HCT116 (cell line): ENCODE data around the gene KCND3. TPM values are rescaled to one million over a fixed set of nuclear protein-coding genes. Genes with fewer than 3 reads are reported as not detected.

Source experiments
- ATAC-seq: fragments of 200-7000 bp; cut with Tn5 transposase; 2 replicates; pipeline ENCODE4 v1.9.1; 2020; ENCODE audit warnings: mild to moderate bottlenecking, moderate library complexity
- BruUV-seq: library from RNA; stranded (reverse); fragments of 400-500 nt; replicated peaks from 2 replicates; lab custom pipeline; 2021; lab: Mats Ljungman, UMichigan
- CTCF ChIA-PET: fragments of 300-600 bp; sonication (Branson Sonifier 250); formaldehyde crosslinking; loops from one replicate; lab custom pipeline; 2021; ENCODE audit warnings: antibody characterized with exemption; lab: Charles Lee
- POLR2A ChIA-PET: fragments of 300-600, 350-600 bp; sonication (Branson Sonifier 250); formaldehyde crosslinking; loops from one replicate; lab custom pipeline; 2021; ENCODE audit warnings: antibody characterized with exemption; lab: Charles Lee
- RAD21 ChIA-PET, 2 experiments: fragments of 300-600 bp; sonication (Branson Sonifier 250); formaldehyde crosslinking; loops; one replicate each; lab custom pipeline; 2023; ENCODE audit warnings: low total read pairs in 2 of 2; ENCODE audit not compliant: uncharacterized antibody in 2 of 2, unreplicated experiment in 2 of 2, low non-redundant PET in 1 of 2; lab: Charles Lee
- DNase-seq: peaks from one replicate; pipeline ENCODE4 v3.0.0-alpha.2; 2010; ENCODE audit warnings: low read depth, low spot score
- H2AFZ ChIP-seq: fragments of 200-600 bp; shearing (Covaris generic), sonication (generic); 2 replicates; pipeline ENCODE4 v1.6.1; 2017; ENCODE audit warnings: low read depth, mixed run types, mixed read lengths, antibody characterized with exemption, low read length; ENCODE audit not compliant: poor library complexity, severe bottlenecking
- H3K27ac ChIP-seq: 2 replicates; pipeline ENCODE4 v1.5.1; 2012; ENCODE audit warnings: low read depth, low read length
- H3K27me3 ChIP-seq: fragments of 200-600 bp; sonication (generic); 2 replicates; pipeline ENCODE4 v1.6.1; 2016; ENCODE audit warnings: mixed run types, low read length, mixed read lengths; ENCODE audit not compliant: insufficient read depth
- H3K36me3 ChIP-seq, 2 experiments: fragments of 200-500 bp in 1 of 2; fragments of 200-600 bp in 1 of 2; sonication (Bioruptor generic) in 1 of 2; sonication (generic) in 1 of 2; 2 replicates each; pipeline versions ENCODE4 v1.5.1 to v1.6.1; 2014 to 2016; ENCODE audit warnings: low read length in 2 of 2, inconsistent platforms in 1 of 2, mixed read lengths in 1 of 2, mixed run types in 1 of 2; ENCODE audit not compliant: insufficient read depth in 2 of 2, control insufficient read depth in 1 of 2
- H3K4me1 ChIP-seq, 2 experiments: fragments of 200-600 bp in 1 of 2; sonication (generic) in 1 of 2; 2 replicates each; pipeline versions ENCODE4 v1.5.1 to v1.6.1; 2012 to 2017; ENCODE audit warnings: low read length in 2 of 2, inconsistent platforms in 1 of 2, mild to moderate bottlenecking in 1 of 2, mixed read lengths in 1 of 2, mixed run types in 1 of 2, moderate library complexity in 1 of 2; ENCODE audit not compliant: insufficient read depth in 2 of 2, control insufficient read depth in 1 of 2
- H3K4me2 ChIP-seq: fragments of 200-600 bp; sonication (generic); 2 replicates; pipeline ENCODE4 v1.6.1; 2017; ENCODE audit warnings: mixed run types, low read length, mixed read lengths
- H3K4me3 ChIP-seq, 2 experiments: fragments of 200-600 bp in 1 of 2; sonication (generic) in 1 of 2; replicated peaks in 1 of 2; 2 replicates each; pipeline ENCODE4 v1.5.1; 2011 to 2016; ENCODE audit warnings: low read length in 2 of 2, control low read depth in 1 of 2, low read depth in 1 of 2, mild to moderate bottlenecking in 1 of 2, mixed read lengths in 1 of 2, mixed run types in 1 of 2
- H3K79me2 ChIP-seq: fragments of 200-600 bp; sonication (generic); 2 replicates; pipeline ENCODE4 v1.6.1; 2017; ENCODE audit warnings: mild to moderate bottlenecking, mixed run types, low read length, moderate library complexity, mixed read lengths; ENCODE audit not compliant: insufficient read depth
- H3K9ac ChIP-seq: fragments of 200-600 bp; sonication (generic); 2 replicates; pipeline ENCODE4 v1.6.1; 2016; ENCODE audit warnings: low read length, mixed read lengths
- H3K9me2 ChIP-seq: fragments of 200-600 bp; sonication (generic), shearing (Covaris generic); 2 replicates; pipeline ENCODE4 v1.6.1; 2017; ENCODE audit warnings: mixed run types, mild to moderate bottlenecking, moderate library complexity; ENCODE audit not compliant: insufficient read depth
- H3K9me3 ChIP-seq, 2 experiments: fragments of 200-500 bp in 1 of 2; fragments of 200-600 bp in 1 of 2; sonication (Bioruptor generic) in 1 of 2; sonication (generic) in 1 of 2; 2 replicates each; pipeline ENCODE4 v1.6.1; 2014 to 2017; ENCODE audit warnings: low read length in 2 of 2, mixed read lengths in 2 of 2, inconsistent platforms in 1 of 2, low read depth in 1 of 2, mild to moderate bottlenecking in 1 of 2, mixed run types in 1 of 2, moderate library complexity in 1 of 2; ENCODE audit not compliant: control insufficient read depth in 1 of 2, insufficient read depth in 1 of 2
- H4K20me1 ChIP-seq: fragments of 200-600 bp; sonication (generic), shearing (Covaris generic); 2 replicates; pipeline ENCODE4 v1.6.1; 2017; ENCODE audit warnings: mixed run types, mild to moderate bottlenecking, moderate library complexity; ENCODE audit not compliant: insufficient read depth
- CBX3 ChIP-seq: IDR thresholded peaks from 2 replicates; pipeline ENCODE4 v1.6.1; 2012; ENCODE audit warnings: low read depth
- CEBPB ChIP-seq: IDR thresholded peaks from 2 replicates; pipeline ENCODE4 v1.6.1; 2012; ENCODE audit warnings: low read depth
- ELF1 ChIP-seq: IDR thresholded peaks from 2 replicates; pipeline ENCODE4 v1.6.1; 2012; ENCODE audit warnings: low read depth, borderline replicate concordance
- EZH2 ChIP-seq: fragments of 200-600 bp; sonication (generic); IDR thresholded peaks from 2 replicates; pipeline ENCODE4 v1.6.1; 2017; ENCODE audit warnings: antibody characterized with exemption, mixed run types
- EZH2phosphoT487 ChIP-seq: fragments of 200-600 bp; IDR thresholded peaks from 2 replicates; pipeline ENCODE4 v1.6.1; 2018; ENCODE audit warnings: antibody characterized with exemption, borderline replicate concordance
- JUND ChIP-seq: IDR thresholded peaks from 2 replicates; pipeline ENCODE4 v1.6.1; 2012
- MAX ChIP-seq: IDR thresholded peaks from 2 replicates; pipeline ENCODE4 v1.6.1; 2012
- POLR2AphosphoS5 ChIP-seq: IDR thresholded peaks from 2 replicates; pipeline ENCODE4 v1.6.1; 2011; ENCODE audit warnings: mild to moderate bottlenecking, low read depth, low read length, moderate library complexity
- RAD21 ChIP-seq: IDR thresholded peaks from 2 replicates; pipeline ENCODE4 v1.6.1; 2012; ENCODE audit warnings: low read depth, mild to moderate bottlenecking
- REST ChIP-seq: IDR thresholded peaks from 2 replicates; pipeline ENCODE4 v1.6.1; 2012; ENCODE audit warnings: low read depth
- SP1 ChIP-seq: IDR thresholded peaks from 2 replicates; pipeline ENCODE4 v1.6.1; 2012; ENCODE audit warnings: low read depth
- SRF ChIP-seq: IDR thresholded peaks from 2 replicates; pipeline ENCODE4 v1.6.1; 2012; ENCODE audit warnings: low read depth
- TCF7L2 ChIP-seq: IDR thresholded peaks from 2 replicates; pipeline ENCODE4 v1.7.0; 2011; ENCODE audit warnings: borderline replicate concordance, inconsistent platforms; ENCODE audit not compliant: insufficient read depth, insufficient read length; ENCODE audit errors: extremely low read depth
- YY1 ChIP-seq: IDR thresholded peaks from 2 replicates; pipeline ENCODE4 v1.6.1; 2011; ENCODE audit warnings: low read length, low read depth, moderate library complexity, mild to moderate bottlenecking; ENCODE audit not compliant: insufficient replicate concordance; ENCODE audit errors: extremely low read depth
- ZNF274 ChIP-seq: fragments of 200-500 bp; sonication (Bioruptor generic); IDR thresholded peaks from 2 replicates; pipeline ENCODE4 v1.6.1; 2014; ENCODE audit warnings: mild to moderate bottlenecking, low read depth, low read length, inconsistent platforms
- intact Hi-C: fragments of 100-400 bp; cut with micrococcal nuclease; formaldehyde crosslinking; loops from 2 replicates; pipeline ENCODE4 v1.10.0; 2022
- total RNA-seq: library from RNA; stranded (reverse); gene quantifications from one replicate; pipeline ENCODE4 v1.2.1, GENCODE V29; 2021; ENCODE audit not compliant: unreplicated experiment

KCND3 gene
- total RNA-seq, 1 experiment from 2014 or later = 0.44 TPM

- H3K4me1 ChIP-seq = no peaks in the 10 kb centered on the region; a peak in 1 of 4 replicates
- no peaks in the 10 kb centered on the region for H3K36me3 ChIP-seq
- no peak overlapping the region for H3K27ac ChIP-seq
- H2AFZ ChIP-seq = no peak overlapping the region
- ChIA-PET CTCF (no interaction called here), POLR2A (no interaction called here), RAD21 (no interaction called here)
- intact Hi-C loops = no loop called here
- no peak overlapping the region for H3K4me3 ChIP-seq
- peaks cover 27% of the 10 kb centered on the region for H3K27me3 ChIP-seq
- H3K9ac ChIP-seq = no peak overlapping the region
- H4K20me1 ChIP-seq = no peaks in the 10 kb centered on the region
- H3K9me2 ChIP-seq = no peaks in the 10 kb centered on the region
- DNase-seq (no peak), ATAC-seq (no peak)
- H3K79me2 ChIP-seq = no peaks in the 10 kb centered on the region
- no TSS peak for BruUV-seq
- no peaks in the 10 kb centered on the region for H3K9me3 ChIP-seq
- no peak overlapping the region for H3K4me2 ChIP-seq
- TF ChIP-seq ZNF274 (no peak), YY1 (no peak), RAD21 (no peak), SRF (no peak), EZH2phosphoT487 (no peak), ELF1 (no peak), POLR2AphosphoS5 (no peak), JUND (no peak), SP1 (no peak), TCF7L2 (no peak), MAX (no peak), CBX3 (no peak), CEBPB (no peak), REST (no peak), EZH2 (no peak)
These were observed 64.7 kb downstream of the KCND3 start for GRCh38 chr1:111924786-111925185.
